GM10847 (cell line): Measurements from ENCODE around the gene CTSD.

ENCODE experiments used
- POLR2A ChIP-seq: IDR thresholded peaks from 2 replicates; pipeline ENCODE4 v1.6.1; 2011; ENCODE audit not compliant: insufficient read length; ENCODE audit errors: extremely low read depth

The CTSD gene

GRCh38 chr11:1746511-1746931 lies 17.2 kb downstream of the CTSD start:
- TF ChIP-seq POLR2A: no peak

GRCh38 chr11:1745701-1746320 lies 17.9 kb downstream of the CTSD start:
- no peak for TF ChIP-seq POLR2A

- TF ChIP-seq POLR2A: no peak
These were observed 18.6 kb downstream of the CTSD start for GRCh38 chr11:1744891-1745700.

GRCh38 chr11:1744137-1744886 lies 19.4 kb downstream of the CTSD start:
- no peak for TF ChIP-seq POLR2A

- no peak for TF ChIP-seq POLR2A
These were observed 20.1 kb downstream of the CTSD start for GRCh38 chr11:1743585-1744136.

GRCh38 chr11:1742869-1743584 lies 20.7 kb downstream of the CTSD start:
- TF ChIP-seq POLR2A: no peak

- no peak for TF ChIP-seq POLR2A
These were observed 21.4 kb downstream of the CTSD start for GRCh38 chr11:1742371-1742770.

GRCh38 chr11:1741741-1742140 lies 22.0 kb downstream of the CTSD start:
- TF ChIP-seq POLR2A: no peak

GRCh38 chr11:1740786-1741530 lies 22.8 kb downstream of the CTSD start:
- no peak for TF ChIP-seq POLR2A

GRCh38 chr11:1739576-1739975 lies 24.2 kb downstream of the CTSD start:
- TF ChIP-seq POLR2A: no peak

- no peak for TF ChIP-seq POLR2A
These were observed 25.3 kb downstream of the CTSD start for GRCh38 chr11:1738380-1738779.

- TF ChIP-seq POLR2A: no peak
These were observed 26.5 kb downstream of the CTSD start for GRCh38 chr11:1737080-1737757.

GRCh38 chr11:1736447-1736992 lies 27.2 kb downstream of the CTSD start:
- TF ChIP-seq POLR2A: no peak
